IMR-90 (cell line): Measurements from ENCODE around the gene ACVR2B. TPM values are rescaled to one million over a fixed set of nuclear protein-coding genes. Genes with fewer than 3 reads are reported as not detected.

Experiments used
- ATAC-seq: fragments of 200-7000 bp; cut with Tn5 transposase; 2 replicates; pipeline ENCODE4 v1.9.1; 2020; ENCODE audit warnings: low read depth, mild to moderate bottlenecking, moderate library complexity
- BruUV-seq: library from RNA; stranded (reverse); fragments of 400-500 nt; replicated peaks from 2 replicates; lab custom pipeline; 2021; lab: Mats Ljungman, UMichigan
- CTCF ChIA-PET: fragments of 300-600 bp; formaldehyde crosslinking; extraction: SDS; loops from one replicate; lab custom pipeline; 2021; ENCODE audit warnings: antibody characterized with exemption; lab: Yijun Ruan, JAX
- POLR2A ChIA-PET: fragments of 300-600 bp; sonication (Branson Sonifier 250); formaldehyde crosslinking; loops from one replicate; lab custom pipeline; 2022; ENCODE audit warnings: antibody characterized with exemption; ENCODE audit not compliant: unreplicated experiment; lab: Charles Lee
- DNase-seq: peaks from one replicate; pipeline ENCODE4 v3.0.0; 2013
- H2AFZ ChIP-seq: replicated peaks from 2 replicates; pipeline ENCODE3; 2013; ENCODE audit warnings: low read length, mild to moderate bottlenecking; ENCODE audit not compliant: poor library complexity
- H2AK5ac ChIP-seq: 2 replicates; pipeline ENCODE4 v1.6.1; 2013; ENCODE audit warnings: low read depth, low read length, inconsistent platforms
- H2AK9ac ChIP-seq: replicated peaks from 2 replicates; pipeline ENCODE3; 2013; ENCODE audit warnings: mild to moderate bottlenecking, low read depth, low read length, moderate library complexity; ENCODE audit not compliant: poor library complexity
- H2BK120ac ChIP-seq: 2 replicates; pipeline ENCODE4 v1.6.1; 2013; ENCODE audit warnings: low read depth, low read length, inconsistent platforms
- H2BK15ac ChIP-seq: 3 replicates; pipeline ENCODE4 v1.6.1; 2013; ENCODE audit warnings: low read depth, low read length, inconsistent platforms
- H2BK20ac ChIP-seq: 2 replicates; pipeline ENCODE4 v1.6.1; 2013; ENCODE audit warnings: low read depth, mild to moderate bottlenecking, inconsistent platforms, low read length, moderate library complexity
- H2BK5ac ChIP-seq: 2 replicates; pipeline ENCODE4 v1.6.1; 2013; ENCODE audit warnings: mild to moderate bottlenecking, low read depth, low read length, inconsistent platforms; ENCODE audit not compliant: poor library complexity, severe bottlenecking
- H3K14ac ChIP-seq: replicated peaks from 2 replicates; pipeline ENCODE4 v1.6.1; 2013; ENCODE audit warnings: low read depth, low read length, inconsistent platforms
- H3K18ac ChIP-seq: 2 replicates; pipeline ENCODE4 v1.6.1; 2013; ENCODE audit warnings: low read depth, low read length, control low read depth
- H3K23ac ChIP-seq: 2 replicates; pipeline ENCODE4 v1.6.1; 2013; ENCODE audit warnings: low read depth, low read length, inconsistent platforms
- H3K27ac ChIP-seq: 2 replicates; pipeline ENCODE4 v1.5.1; 2013; ENCODE audit warnings: mild to moderate bottlenecking, control low read depth, low read length; ENCODE audit not compliant: insufficient read depth
- H3K27me3 ChIP-seq: 2 replicates; pipeline ENCODE4 v1.6.1; 2013; ENCODE audit warnings: low read length; ENCODE audit not compliant: control insufficient read depth, insufficient read depth
- H3K36me3 ChIP-seq: 2 replicates; pipeline ENCODE4 v1.6.1; 2013; ENCODE audit warnings: low read length, mixed read lengths; ENCODE audit not compliant: control insufficient read depth, insufficient read depth
- H3K4ac ChIP-seq: 2 replicates; pipeline ENCODE4 v1.6.1; 2013; ENCODE audit warnings: low read depth, low read length, inconsistent platforms
- H3K4me1 ChIP-seq: 2 replicates; pipeline ENCODE4 v1.6.1; 2013; ENCODE audit warnings: low read length, mixed read lengths; ENCODE audit not compliant: control insufficient read depth, insufficient read depth
- H3K4me2 ChIP-seq: 2 replicates; pipeline ENCODE4 v1.6.1; 2013; ENCODE audit warnings: low read depth, mild to moderate bottlenecking, control low read depth, low read length, moderate library complexity
- H3K4me3 ChIP-seq: 2 replicates; pipeline ENCODE4 v1.5.1; 2013; ENCODE audit warnings: low read depth, mild to moderate bottlenecking, control low read depth, low read length, moderate library complexity; ENCODE audit not compliant: insufficient read depth
- H3K56ac ChIP-seq: 2 replicates; pipeline ENCODE4 v1.6.1; 2013; ENCODE audit warnings: low read length, inconsistent platforms; ENCODE audit not compliant: insufficient read depth; ENCODE audit errors: extremely low read depth
- H3K79me1 ChIP-seq, 2 experiments: 2 replicates each; pipeline ENCODE4 v1.6.1; 2013; ENCODE audit warnings: low read length in 2 of 2, inconsistent platforms in 1 of 2, low read depth in 1 of 2
- H3K9ac ChIP-seq: 2 replicates; pipeline ENCODE4 v1.6.1; 2013; ENCODE audit warnings: low read depth, low read length, control low read depth
- H3K9me1 ChIP-seq: 2 replicates; pipeline ENCODE4 v1.6.1; 2013; ENCODE audit warnings: low read length, inconsistent platforms; ENCODE audit not compliant: insufficient read depth
- H3K9me3 ChIP-seq: 2 replicates; pipeline ENCODE4 v1.6.1; 2013; ENCODE audit warnings: low read length; ENCODE audit not compliant: control insufficient read depth, insufficient read depth
- H4K20me1 ChIP-seq: 2 replicates; pipeline ENCODE4 v1.6.1; 2013; ENCODE audit warnings: low read length, inconsistent platforms; ENCODE audit not compliant: insufficient read depth
- H4K5ac ChIP-seq: 2 replicates; pipeline ENCODE4 v1.6.1; 2013; ENCODE audit warnings: mild to moderate bottlenecking, low read depth, low read length, control low read depth
- H4K8ac ChIP-seq, 2 experiments: 2 replicates each; pipeline ENCODE4 v1.6.1; 2013; ENCODE audit warnings: low read depth in 2 of 2, low read length in 2 of 2, control low read depth in 1 of 2, inconsistent platforms in 1 of 2
- H4K91ac ChIP-seq: 2 replicates; pipeline ENCODE4 v1.6.1; 2013; ENCODE audit warnings: low read depth, low read length, inconsistent platforms; ENCODE audit not compliant: insufficient read depth
- CHD1 ChIP-seq: IDR thresholded peaks from 2 replicates; pipeline ENCODE4 v1.6.1; 2012; ENCODE audit warnings: low read depth, low read length, improper control_type of control experiment
- MXI1 ChIP-seq: IDR thresholded peaks from 2 replicates; pipeline ENCODE4 v1.6.1; 2012; ENCODE audit warnings: low read depth, mild to moderate bottlenecking, low read length, moderate library complexity, borderline replicate concordance
- NFE2L2 ChIP-seq: fragments of 150-350 bp; IDR thresholded peaks from 2 replicates; pipeline ENCODE4 v1.6.1; 2016; ENCODE audit warnings: low read depth, mild to moderate bottlenecking, low read length
- POLR2A ChIP-seq: IDR thresholded peaks from 2 replicates; pipeline ENCODE4 v1.6.1; 2012; ENCODE audit warnings: mild to moderate bottlenecking, low read depth, low read length
- RAD21 ChIP-seq: IDR thresholded peaks from 2 replicates; pipeline ENCODE4 v1.6.1; 2012; ENCODE audit warnings: low read length, improper control_type of control experiment
- RCOR1 ChIP-seq: IDR thresholded peaks from 2 replicates; pipeline ENCODE4 v1.6.1; 2012; ENCODE audit warnings: mild to moderate bottlenecking, low read length, improper control_type of control experiment; ENCODE audit not compliant: insufficient replicate concordance
- SMC3 ChIP-seq: fragments of 150-350 bp; IDR thresholded peaks from 2 replicates; pipeline ENCODE4 v1.6.1; 2016; ENCODE audit warnings: low read depth, mild to moderate bottlenecking, antibody characterized with exemption, low read length, moderate library complexity
- WGBS, 2 experiments: methylation state at CpG; one replicate each; pipeline versions ENCODE4 v1.1.5 to v1.1.7; 2013; ENCODE audit warnings: missing lambda C conversion rate in 2 of 2; ENCODE audit not compliant: insufficient read length in 1 of 2; ENCODE audit errors: extremely low coverage in 2 of 2; 5-methylcytosine and 5-hydroxymethylcytosine counted together
- dilution Hi-C: fragments of 300-500 bp; cut with HindIII; formaldehyde crosslinking; loops from one replicate; pipeline ENCODE4 v1.14.3; 2018; ENCODE audit warnings: low sequenced_read_pairs; ENCODE audit not compliant: unreplicated experiment
- in situ Hi-C: fragments of 300-500 bp; cut with MboI; formaldehyde crosslinking; loops from 3 replicates; pipeline ENCODE4 v1.14.3; 2019; ENCODE audit warnings: low sequenced_read_pairs, inconsistent platforms, mixed read lengths
- intact Hi-C: fragments of 100-400 bp; cut with micrococcal nuclease; formaldehyde crosslinking; loops from 2 replicates; pipeline ENCODE4 v1.10.0; 2022
- polyA plus RNA-seq, 3 experiments: library from polyadenylated mRNA; depleted of rRNA; stranded (reverse); fragments of >200 nt; gene quantifications; 2 replicates each; pipeline ENCODE4 v1.2.3, GENCODE V29; 2012; ENCODE audit warnings: low replicate concordance in 1 of 3
- total RNA-seq: library from RNA; depleted of rRNA; stranded (reverse); fragments of >200 nt; gene quantifications from 2 replicates; pipeline ENCODE4 v1.2.3, GENCODE V29; 2012
- TF ChIP-seq, protein P1 (sequence below): fragments of 150-350 bp; IDR thresholded peaks from 2 replicates; pipeline ENCODE4 v1.6.1; 2017; ENCODE audit warnings: mild to moderate bottlenecking, antibody characterized with exemption, low read length, low read depth
- TF ChIP-seq, protein P2 (sequence below): fragments of 150-350 bp; IDR thresholded peaks from 2 replicates; pipeline ENCODE4 v1.6.1; 2016; ENCODE audit warnings: low read depth, mild to moderate bottlenecking, low read length, moderate library complexity, borderline replicate concordance
- TF ChIP-seq, protein P3 (sequence below): conservative IDR thresholded peaks from 2 replicates; pipeline ENCODE4 v1.5.1; 2012; ENCODE audit warnings: mild to moderate bottlenecking, low read depth, low read length, improper control_type of control experiment

ACVR2B gene
- total and polyA plus RNA-seq, 2 of the 4 experiments (the other 2 are of a cell fraction): 0.60 to 1.3 TPM

DNA sequence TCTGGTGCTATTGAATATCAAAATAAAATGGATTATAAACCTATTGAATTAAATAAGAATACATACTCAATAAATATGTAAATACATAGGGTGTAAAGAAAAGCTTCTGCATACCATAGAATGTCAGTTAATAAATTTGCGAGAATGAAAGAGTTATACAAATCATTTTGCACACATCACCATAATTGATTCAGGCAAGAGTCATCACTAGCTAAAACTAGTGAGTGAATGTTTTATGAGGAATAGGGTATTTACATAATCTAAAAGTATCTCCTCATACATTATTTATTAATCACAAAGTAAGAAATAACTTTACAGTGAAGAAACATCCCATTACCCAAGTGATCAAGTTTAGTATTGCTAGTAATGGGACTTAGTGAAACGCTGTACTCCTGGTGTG, 56.0 kb downstream of the ACVR2B start:
- Histone ChIP-seq H2BK120ac (no peak overlapping the region), H2AK9ac (no peak overlapping the region), H3K36me3 (peaks cover 14% of the 10 kb centered on the region), H3K23ac (no peak overlapping the region), H3K9ac (no peak overlapping the region), H3K4ac (no peak overlapping the region), H3K14ac (no peak overlapping the region), H3K56ac (no peak overlapping the region), H3K18ac (no peak overlapping the region), H4K8ac (no peak overlapping the region), H2AFZ (no peak overlapping the region), H4K20me1 (no peaks in the 10 kb centered on the region), H2AK5ac (no peak overlapping the region), H3K4me1 (no peaks in the 10 kb centered on the region), H4K5ac (no peak overlapping the region), H2BK15ac (no peak overlapping the region), H3K27ac (no peak overlapping the region), H2BK20ac (no peak overlapping the region), H3K9me1 (no peaks in the 10 kb centered on the region), H3K4me2 (no peak overlapping the region), H4K91ac (no peak overlapping the region), H3K4me3 (no peak overlapping the region), H3K27me3 (no peaks in the 10 kb centered on the region), H3K79me1 (no peaks in the 10 kb centered on the region), H3K9me3 (no peaks in the 10 kb centered on the region), H2BK5ac (no peak overlapping the region)
- dilution Hi-C loops (no loop called here), in situ Hi-C loops (no loop called here), intact Hi-C loops (no loop called here)
- CTCF ChIA-PET: interaction anchor here (1.2 to 1.8 kb wide), 2 partner anchors 10 to 12 kb away, joined by 5 read pairs; no protein-coding TSS in a partner anchor
- DNase-seq (no peak), ATAC-seq (no peak)
- TF ChIP-seq SMC3: no peak
- TF ChIP-seq, protein P1, sequence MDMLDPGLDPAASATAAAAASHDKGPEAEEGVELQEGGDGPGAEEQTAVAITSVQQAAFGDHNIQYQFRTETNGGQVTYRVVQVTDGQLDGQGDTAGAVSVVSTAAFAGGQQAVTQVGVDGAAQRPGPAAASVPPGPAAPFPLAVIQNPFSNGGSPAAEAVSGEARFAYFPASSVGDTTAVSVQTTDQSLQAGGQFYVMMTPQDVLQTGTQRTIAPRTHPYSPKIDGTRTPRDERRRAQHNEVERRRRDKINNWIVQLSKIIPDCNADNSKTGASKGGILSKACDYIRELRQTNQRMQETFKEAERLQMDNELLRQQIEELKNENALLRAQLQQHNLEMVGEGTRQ: no peak
- no peak for TF ChIP-seq NFE2L2
- TF ChIP-seq RAD21: no peak
- TF ChIP-seq, protein P2, sequence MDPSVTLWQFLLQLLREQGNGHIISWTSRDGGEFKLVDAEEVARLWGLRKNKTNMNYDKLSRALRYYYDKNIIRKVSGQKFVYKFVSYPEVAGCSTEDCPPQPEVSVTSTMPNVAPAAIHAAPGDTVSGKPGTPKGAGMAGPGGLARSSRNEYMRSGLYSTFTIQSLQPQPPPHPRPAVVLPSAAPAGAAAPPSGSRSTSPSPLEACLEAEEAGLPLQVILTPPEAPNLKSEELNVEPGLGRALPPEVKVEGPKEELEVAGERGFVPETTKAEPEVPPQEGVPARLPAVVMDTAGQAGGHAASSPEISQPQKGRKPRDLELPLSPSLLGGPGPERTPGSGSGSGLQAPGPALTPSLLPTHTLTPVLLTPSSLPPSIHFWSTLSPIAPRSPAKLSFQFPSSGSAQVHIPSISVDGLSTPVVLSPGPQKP: no peak
- TF ChIP-seq RCOR1: no peak
- no peak for TF ChIP-seq POLR2A
- TF ChIP-seq, protein P3, sequence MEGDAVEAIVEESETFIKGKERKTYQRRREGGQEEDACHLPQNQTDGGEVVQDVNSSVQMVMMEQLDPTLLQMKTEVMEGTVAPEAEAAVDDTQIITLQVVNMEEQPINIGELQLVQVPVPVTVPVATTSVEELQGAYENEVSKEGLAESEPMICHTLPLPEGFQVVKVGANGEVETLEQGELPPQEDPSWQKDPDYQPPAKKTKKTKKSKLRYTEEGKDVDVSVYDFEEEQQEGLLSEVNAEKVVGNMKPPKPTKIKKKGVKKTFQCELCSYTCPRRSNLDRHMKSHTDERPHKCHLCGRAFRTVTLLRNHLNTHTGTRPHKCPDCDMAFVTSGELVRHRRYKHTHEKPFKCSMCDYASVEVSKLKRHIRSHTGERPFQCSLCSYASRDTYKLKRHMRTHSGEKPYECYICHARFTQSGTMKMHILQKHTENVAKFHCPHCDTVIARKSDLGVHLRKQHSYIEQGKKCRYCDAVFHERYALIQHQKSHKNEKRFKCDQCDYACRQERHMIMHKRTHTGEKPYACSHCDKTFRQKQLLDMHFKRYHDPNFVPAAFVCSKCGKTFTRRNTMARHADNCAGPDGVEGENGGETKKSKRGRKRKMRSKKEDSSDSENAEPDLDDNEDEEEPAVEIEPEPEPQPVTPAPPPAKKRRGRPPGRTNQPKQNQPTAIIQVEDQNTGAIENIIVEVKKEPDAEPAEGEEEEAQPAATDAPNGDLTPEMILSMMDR: no peak
- no peak for TF ChIP-seq CHD1
- TF ChIP-seq MXI1: no peak
- POLR2A ChIA-PET: no interaction called here
- WGBS, 2 experiments: no CpG with 5 or more reads among the region's 2 CpGs
- no TSS peak for BruUV-seq
